T-helper 1 cell treated with Interleukin-12 subunit alpha and Interleukin-12 subunit beta and Interleukin-4 antibody, amounts not matched to agents 30 μg/mL and 1 μg/mL, for 36 hours (primary cell): Measurements from ENCODE around the gene KIF19.
"Not testable (repeated sequence)": the region's sequence is repeated elsewhere in the genome, so short reads cannot be mapped to it uniquely, and the experiment has no call there.

Source experiments
- H3K27ac Mint-ChIP-seq: one replicate; pipeline ENCODE4 v1.8.0; 2021; ENCODE audit warnings: mild to moderate bottlenecking, mixed read lengths
- H3K27me3 Mint-ChIP-seq: one replicate; pipeline ENCODE4 v1.8.0; 2021; ENCODE audit warnings: low read depth, mixed read lengths
- H3K36me3 Mint-ChIP-seq: one replicate; pipeline ENCODE4 v1.8.0; 2021; ENCODE audit warnings: low read depth, mixed read lengths
- H3K4me1 Mint-ChIP-seq: one replicate; pipeline ENCODE4 v1.8.0; 2021; ENCODE audit warnings: low read depth, mixed read lengths
- H3K4me3 Mint-ChIP-seq: one replicate; pipeline ENCODE4 v1.8.0; 2021; ENCODE audit warnings: mild to moderate bottlenecking, moderate library complexity, mixed read lengths
- H3K9me3 Mint-ChIP-seq: one replicate; pipeline ENCODE4 v1.8.0; 2021; ENCODE audit warnings: mixed read lengths

The KIF19 gene

DNA sequence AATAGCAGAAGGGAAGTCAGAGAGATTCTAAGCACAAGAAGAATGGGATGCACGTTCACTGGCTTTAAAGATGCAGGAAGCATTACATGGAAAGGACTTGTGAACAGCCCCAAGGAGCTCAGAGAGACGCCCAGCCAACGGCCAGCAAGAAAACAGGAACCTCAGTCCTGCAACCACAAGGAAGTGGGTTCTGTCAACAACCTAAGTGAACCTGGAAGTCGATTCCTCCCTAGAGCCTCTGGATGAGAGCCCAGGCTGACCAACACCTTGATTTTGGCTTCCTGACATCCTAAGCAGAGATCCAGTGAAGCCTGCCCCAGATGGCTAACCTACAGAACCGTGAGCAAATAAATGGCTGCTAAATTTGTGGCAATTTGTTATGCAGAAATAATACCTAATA lies 65.7 kb downstream of the KIF19 start:
- H3K27me3 Mint-ChIP-seq: peaks cover 6% of the 10 kb centered on the region
- no peaks in the 10 kb centered on the region for H3K4me1 Mint-ChIP-seq
- no peaks in the 10 kb centered on the region for H3K36me3 Mint-ChIP-seq
- H3K9me3 Mint-ChIP-seq: no peaks in the 10 kb centered on the region
- no peak overlapping the region for H3K4me3 Mint-ChIP-seq
- H3K27ac Mint-ChIP-seq: no peak overlapping the region

DNA sequence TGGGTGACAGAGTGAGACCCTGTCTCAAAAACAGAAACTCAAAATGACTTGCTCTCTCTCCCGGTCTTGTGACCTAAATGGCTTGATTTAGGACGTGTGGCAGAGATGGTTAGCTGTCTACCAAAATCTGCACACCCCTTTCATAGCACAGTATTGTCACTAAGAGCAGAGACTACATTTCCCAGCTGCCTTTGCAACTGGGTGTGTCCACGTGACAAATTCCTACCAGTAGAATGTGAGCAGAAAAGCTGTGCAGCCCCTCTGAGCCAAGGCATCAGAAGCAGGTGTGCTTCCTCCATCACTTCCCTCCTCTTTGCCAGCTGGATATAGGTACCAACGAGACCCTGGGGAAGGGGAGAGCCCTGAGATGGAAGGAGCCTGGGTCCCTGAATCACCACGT lies 66.8 kb downstream of the KIF19 start:
- no peaks in the 10 kb centered on the region for H3K36me3 Mint-ChIP-seq
- no peaks in the 10 kb centered on the region for H3K9me3 Mint-ChIP-seq
- H3K27ac Mint-ChIP-seq: no peak overlapping the region
- no peaks in the 10 kb centered on the region for H3K4me1 Mint-ChIP-seq
- no peak overlapping the region for H3K4me3 Mint-ChIP-seq
- peaks cover 6% of the 10 kb centered on the region for H3K27me3 Mint-ChIP-seq

DNA sequence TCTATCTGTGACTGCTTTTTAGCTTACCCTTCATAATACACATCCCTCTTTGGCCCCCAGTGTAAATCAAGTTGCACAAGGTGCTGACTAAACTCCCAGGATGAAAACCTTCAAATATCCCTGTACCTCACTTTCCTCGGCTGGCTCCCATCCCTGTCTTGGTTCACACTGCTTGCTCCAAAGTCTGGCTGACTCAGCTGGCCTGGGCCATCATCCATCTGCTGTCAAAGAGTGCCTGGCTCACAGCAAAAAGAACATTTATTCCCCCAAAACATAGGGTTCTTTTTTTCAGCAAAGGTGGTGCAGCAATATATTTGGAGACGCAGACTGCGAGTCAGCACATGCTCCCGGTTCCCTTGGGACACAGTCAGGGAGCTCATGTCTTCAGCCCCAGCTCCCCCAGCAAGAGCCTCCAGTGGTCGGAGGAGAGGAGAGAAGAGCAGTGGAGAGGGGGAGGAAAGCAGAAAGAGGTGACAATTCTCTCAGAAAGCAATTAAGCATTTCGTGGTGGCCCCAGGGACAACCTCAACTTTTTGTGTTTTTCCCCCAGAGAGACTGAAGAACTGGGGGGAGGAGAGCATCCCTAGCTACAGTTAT lies 67.4 kb downstream of the KIF19 start:
- no peaks in the 10 kb centered on the region for H3K4me1 Mint-ChIP-seq
- H3K36me3 Mint-ChIP-seq: no peaks in the 10 kb centered on the region
- H3K9me3 Mint-ChIP-seq: no peaks in the 10 kb centered on the region
- no peak overlapping the region for H3K27ac Mint-ChIP-seq
- no peak overlapping the region for H3K4me3 Mint-ChIP-seq
- peaks cover 6% of the 10 kb centered on the region for H3K27me3 Mint-ChIP-seq

DNA sequence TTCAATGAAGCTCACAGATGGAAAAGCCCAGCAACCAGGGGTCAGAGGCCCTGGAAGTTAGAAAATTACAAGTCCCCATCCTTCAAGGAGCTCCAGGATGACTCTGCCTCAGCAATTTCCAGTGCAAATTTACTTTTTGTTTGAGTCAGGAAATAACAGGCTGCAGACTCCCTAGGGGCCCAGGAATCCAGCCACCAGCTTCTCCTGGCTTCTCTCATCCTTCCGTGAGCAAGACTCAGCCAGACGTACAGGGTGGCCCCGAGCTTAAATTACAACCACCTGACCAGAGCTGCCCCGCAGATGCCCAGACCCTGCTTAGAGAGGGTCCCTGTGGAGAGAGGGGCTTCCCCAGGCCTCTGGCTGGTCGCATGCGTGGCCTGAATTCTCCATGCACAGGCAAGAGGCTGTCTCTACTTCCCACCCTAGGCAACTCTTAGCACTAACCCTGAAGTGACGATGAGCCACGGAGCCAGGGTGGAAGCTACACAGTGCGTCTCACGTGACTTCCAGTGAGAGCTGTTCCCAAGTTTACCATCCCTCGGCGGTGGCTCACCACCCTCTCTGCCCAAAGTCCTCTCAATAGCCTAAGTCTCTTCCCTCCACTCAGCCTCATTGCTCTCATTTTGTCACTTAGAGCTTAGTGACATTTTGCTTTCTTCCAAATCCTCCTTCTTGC lies 68.4 kb downstream of the KIF19 start:
- H3K27ac Mint-ChIP-seq: no peak overlapping the region
- H3K4me3 Mint-ChIP-seq: no peak overlapping the region
- no peaks in the 10 kb centered on the region for H3K36me3 Mint-ChIP-seq
- peaks cover 10% of the 10 kb centered on the region for H3K27me3 Mint-ChIP-seq
- H3K4me1 Mint-ChIP-seq: no peaks in the 10 kb centered on the region
- no peaks in the 10 kb centered on the region for H3K9me3 Mint-ChIP-seq

DNA sequence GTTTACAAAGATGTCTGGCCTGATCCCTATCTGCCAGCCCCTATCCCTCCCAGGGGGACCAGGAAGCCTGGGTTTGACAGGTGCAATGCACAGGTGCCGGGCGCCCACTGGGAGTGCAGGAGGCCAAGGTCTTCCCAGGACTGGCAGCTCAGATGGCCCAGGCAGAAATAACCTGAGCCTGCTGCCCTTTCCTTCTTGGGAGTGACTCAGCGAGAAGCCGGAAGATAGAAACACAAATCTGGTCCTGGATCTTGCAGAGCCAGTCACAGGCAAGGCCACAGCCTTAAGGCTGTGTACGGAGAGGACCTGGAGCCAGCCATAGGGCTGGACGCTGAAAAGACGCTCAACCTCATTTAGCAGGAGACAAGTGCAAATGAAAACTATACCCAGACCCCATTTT lies 69.0 kb downstream of the KIF19 start:
- H3K9me3 Mint-ChIP-seq: no peaks in the 10 kb centered on the region
- no peaks in the 10 kb centered on the region for H3K4me1 Mint-ChIP-seq
- peaks cover 14% of the 10 kb centered on the region for H3K27me3 Mint-ChIP-seq
- H3K27ac Mint-ChIP-seq: no peak overlapping the region
- H3K4me3 Mint-ChIP-seq: no peak overlapping the region
- no peaks in the 10 kb centered on the region for H3K36me3 Mint-ChIP-seq

DNA sequence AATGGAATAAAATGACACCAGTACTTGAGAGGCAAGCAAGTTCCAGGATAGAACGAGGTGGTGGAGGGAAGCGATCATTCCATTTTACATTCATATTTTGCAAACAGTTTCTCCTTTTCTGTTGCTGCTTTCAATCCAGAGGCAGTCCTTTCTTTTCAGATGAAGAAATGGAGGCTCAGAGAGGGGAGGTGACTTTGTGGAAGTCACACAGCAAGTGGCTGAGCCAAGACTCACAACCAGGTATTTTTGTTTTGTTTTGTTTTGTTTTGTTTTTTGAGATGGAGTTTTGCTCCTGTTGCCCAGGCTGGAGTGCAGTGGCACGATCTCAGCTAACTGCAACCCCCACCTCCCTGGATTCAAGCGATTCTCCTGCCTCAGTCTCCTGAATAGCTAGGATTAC lies 70.5 kb downstream of the KIF19 start:
- Mint-ChIP-seq H3K4me1 (no peaks in the 10 kb centered on the region), H3K9me3 (no peaks in the 10 kb centered on the region), H3K36me3 (no peaks in the 10 kb centered on the region), H3K27me3 (peaks cover 14% of the 10 kb centered on the region), H3K4me3 (no peak overlapping the region), H3K27ac (no peak overlapping the region)

DNA sequence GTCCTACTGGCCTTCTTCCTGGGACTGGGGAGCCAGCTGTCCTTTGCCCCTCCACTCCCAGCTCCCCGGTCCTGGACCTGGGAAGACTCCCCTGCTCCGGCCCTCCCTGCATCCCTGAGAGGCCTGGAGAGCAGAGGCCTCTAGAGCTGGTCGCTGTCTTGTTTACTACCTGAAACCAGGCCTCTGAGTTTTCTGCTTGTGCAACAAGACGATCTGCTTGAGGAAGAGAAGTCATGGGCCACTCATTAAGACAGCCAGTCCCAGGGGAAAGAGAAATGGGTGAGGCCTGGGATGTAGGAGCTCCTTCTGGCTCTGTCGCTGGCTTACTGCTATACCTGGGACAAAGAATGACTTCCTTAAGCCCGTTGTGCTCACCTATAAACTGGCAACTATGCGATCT lies 76.0 kb downstream of the KIF19 start:
- Mint-ChIP-seq H3K4me1 (peaks cover 3% of the 10 kb centered on the region), H3K36me3 (no peaks in the 10 kb centered on the region), H3K4me3 (no peak overlapping the region), H3K9me3 (no peaks in the 10 kb centered on the region), H3K27ac (no peak overlapping the region), H3K27me3 (peaks cover 8% of the 10 kb centered on the region)

DNA sequence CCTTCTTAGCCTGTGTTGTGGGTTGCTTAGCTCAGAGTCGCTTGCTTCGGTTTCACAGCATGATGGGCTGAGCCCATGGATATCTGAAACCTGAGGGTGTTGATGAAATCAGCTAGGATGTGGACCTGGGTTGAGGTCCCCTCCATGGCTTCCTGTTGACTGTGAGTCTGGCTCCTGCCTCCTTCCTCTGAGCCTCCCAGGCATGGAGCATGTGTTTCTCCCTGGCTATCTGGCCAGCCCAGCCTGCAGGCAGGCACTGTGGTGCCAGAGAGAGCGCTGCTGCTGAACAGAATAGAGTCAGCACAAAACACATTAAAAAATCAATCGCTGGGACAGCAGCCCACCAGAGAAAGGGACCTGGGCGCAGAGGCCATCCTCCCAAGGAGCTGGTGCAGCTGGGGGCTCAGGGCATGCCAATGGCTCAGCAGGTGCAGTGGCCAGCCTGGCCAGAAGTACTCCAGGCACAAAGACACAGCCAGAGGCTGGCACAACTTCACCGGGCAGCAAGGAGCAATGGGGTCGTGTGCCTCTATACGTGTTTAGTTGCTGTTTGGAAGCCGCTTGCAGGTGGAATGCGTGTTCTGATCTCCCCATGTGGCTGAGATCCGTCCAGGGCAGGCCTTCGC lies 77.6 kb downstream of the KIF19 start:
- Mint-ChIP-seq H3K4me3 (no peak overlapping the region), H3K36me3 (no peaks in the 10 kb centered on the region), H3K4me1 (peaks cover 3% of the 10 kb centered on the region), H3K27ac (no peak overlapping the region), H3K27me3 (peaks cover 8% of the 10 kb centered on the region), H3K9me3 (no peaks in the 10 kb centered on the region)

DNA sequence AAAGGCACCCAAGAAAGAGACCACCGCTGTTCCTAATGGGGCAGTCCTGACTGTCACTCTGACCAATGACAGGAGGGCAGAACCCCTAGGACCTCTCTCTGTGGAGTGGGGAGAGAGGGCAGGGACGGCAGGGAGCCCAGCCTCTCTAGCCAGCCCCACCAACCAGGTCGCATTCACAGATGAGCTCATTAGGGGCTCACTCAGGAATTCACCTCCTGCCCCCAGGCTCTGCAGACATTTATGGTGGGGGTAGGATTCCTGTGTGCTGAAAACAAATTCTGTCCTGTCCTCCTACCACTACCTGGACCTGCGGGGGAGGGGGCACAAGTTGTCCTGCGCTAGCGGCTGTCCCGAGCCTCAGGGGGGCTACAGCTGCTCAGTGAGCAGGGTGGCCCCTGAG lies 78.2 kb downstream of the KIF19 start:
- H3K4me3 Mint-ChIP-seq: no peak overlapping the region
- no peak overlapping the region for H3K27ac Mint-ChIP-seq
- peaks cover 6% of the 10 kb centered on the region for H3K27me3 Mint-ChIP-seq
- no peaks in the 10 kb centered on the region for H3K9me3 Mint-ChIP-seq
- H3K4me1 Mint-ChIP-seq: peaks cover 3% of the 10 kb centered on the region
- no peaks in the 10 kb centered on the region for H3K36me3 Mint-ChIP-seq

DNA sequence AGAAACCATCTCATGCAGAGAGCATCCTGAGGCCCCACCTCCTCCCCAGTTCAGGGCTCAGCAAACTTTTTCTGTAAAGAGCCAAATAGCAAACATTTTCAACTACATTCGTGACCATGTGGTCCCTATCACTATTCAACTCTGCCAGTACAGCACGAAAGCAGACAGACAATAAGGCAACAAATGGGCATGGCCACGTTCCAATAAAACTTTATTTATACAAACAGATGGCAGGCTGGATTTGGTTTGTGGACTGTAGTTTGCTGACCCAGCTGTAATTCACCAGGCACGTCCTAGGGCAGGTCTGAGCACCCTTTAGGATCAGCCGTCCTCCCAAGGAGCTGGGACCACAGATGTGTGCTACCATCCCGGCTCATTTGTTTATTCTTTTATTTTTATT lies 78.8 kb downstream of the KIF19 start:
- Mint-ChIP-seq H3K9me3 (no peaks in the 10 kb centered on the region), H3K27me3 (peaks cover under 1% of the 10 kb centered on the region), H3K4me1 (peaks cover 3% of the 10 kb centered on the region), H3K27ac (no peak overlapping the region), H3K36me3 (no peaks in the 10 kb centered on the region), H3K4me3 (no peak overlapping the region)

DNA sequence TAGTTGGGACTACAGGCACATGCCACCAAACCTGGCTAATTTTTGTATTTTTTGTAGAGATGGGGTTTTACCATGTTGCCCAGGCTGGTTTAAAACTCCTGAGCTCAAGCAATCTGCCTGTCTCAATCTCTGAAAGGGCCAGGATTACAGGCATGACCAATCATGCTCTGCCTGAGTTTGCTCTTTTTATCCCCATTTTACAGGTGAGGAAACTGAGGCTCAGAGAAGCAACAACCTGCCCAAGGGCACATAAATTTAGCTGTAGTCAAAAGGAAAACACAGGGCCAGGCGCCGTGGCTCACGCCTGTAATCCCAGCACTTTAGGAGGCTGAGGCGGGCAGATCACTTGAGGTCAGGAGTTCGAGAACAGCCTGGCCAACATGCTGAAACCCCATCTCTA lies 79.3 kb downstream of the KIF19 start:
- not testable (repeated sequence) for H3K4me1 Mint-ChIP-seq, H3K27ac Mint-ChIP-seq, H3K9me3 Mint-ChIP-seq, H3K4me3 Mint-ChIP-seq, H3K36me3 Mint-ChIP-seq, H3K27me3 Mint-ChIP-seq
